ENCODE results near the gene CCDC92. TPM values are rescaled to one million over a fixed set of nuclear protein-coding genes. Genes with fewer than 3 reads are reported as not detected.
A peak's percentile ranks its signal among the peaks of the same experiment; 100 is the strongest.

CCDC92 gene
- polyA plus RNA-seq, 1 donor from 2014 or later, result 11.3 TPM

DNA sequence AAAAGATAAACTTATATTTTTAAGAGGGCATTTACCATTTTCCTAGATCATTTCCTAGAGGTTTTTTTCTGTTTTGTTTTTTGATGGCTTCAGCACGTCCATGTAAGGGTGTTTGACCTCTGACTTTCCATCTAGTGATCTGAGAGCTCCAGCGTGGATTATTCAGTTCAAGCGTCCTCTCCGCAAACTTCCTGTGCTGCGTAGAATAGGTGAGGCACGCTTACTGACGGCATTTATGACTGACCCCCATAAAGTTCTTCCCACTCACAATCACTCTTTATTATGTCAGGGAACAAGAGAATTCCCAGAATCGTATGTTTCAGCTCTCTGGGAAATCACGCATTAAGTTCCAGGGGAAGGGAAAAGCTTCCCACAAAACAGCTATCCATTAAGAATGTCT, 16.4 kb downstream of the CCDC92 start:
- Histone ChIP-seq H3K9ac (ENCODE audit: low read length) (no peak overlapping the region), H3K36me3 (ENCODE audit: insufficient read depth, low read length) (no peaks in the 10 kb centered on the region), H2AFZ (ENCODE audit: low read depth, low read length) (no peak overlapping the region), H3K27ac (ENCODE audit: low read length) (no peak overlapping the region), H3K79me2 (replicated peaks; ENCODE audit: insufficient read depth, low read length) (peaks cover 11% of the 10 kb centered on the region), H3K27me3 (ENCODE audit: insufficient read depth, low read depth, low read length) (no peaks in the 10 kb centered on the region), H3K9me3 (ENCODE audit: low read length) (no peaks in the 10 kb centered on the region), H3K4me2 (ENCODE audit: low read length) (no peak overlapping the region), H3K4me3 (ENCODE audit: low read length) (no peak overlapping the region), H4K20me1 (ENCODE audit: insufficient read depth) (no peaks in the 10 kb centered on the region), H3K9me2 (ENCODE audit: insufficient read depth, low read length) (no peaks in the 10 kb centered on the region), H3F3A (ENCODE audit: insufficient read depth, low read length, poor library complexity, severe bottlenecking) (peaks cover 3% of the 10 kb centered on the region)
- TF ChIP-seq POLR2AphosphoS5 (IDR thresholded peaks at IDR 0.05) (no peak), EZH2 (IDR thresholded peaks at IDR 0.05; ENCODE audit: borderline replicate concordance, insufficient read depth, low read length, poor library complexity, severe bottlenecking) (no peak)

DNA sequence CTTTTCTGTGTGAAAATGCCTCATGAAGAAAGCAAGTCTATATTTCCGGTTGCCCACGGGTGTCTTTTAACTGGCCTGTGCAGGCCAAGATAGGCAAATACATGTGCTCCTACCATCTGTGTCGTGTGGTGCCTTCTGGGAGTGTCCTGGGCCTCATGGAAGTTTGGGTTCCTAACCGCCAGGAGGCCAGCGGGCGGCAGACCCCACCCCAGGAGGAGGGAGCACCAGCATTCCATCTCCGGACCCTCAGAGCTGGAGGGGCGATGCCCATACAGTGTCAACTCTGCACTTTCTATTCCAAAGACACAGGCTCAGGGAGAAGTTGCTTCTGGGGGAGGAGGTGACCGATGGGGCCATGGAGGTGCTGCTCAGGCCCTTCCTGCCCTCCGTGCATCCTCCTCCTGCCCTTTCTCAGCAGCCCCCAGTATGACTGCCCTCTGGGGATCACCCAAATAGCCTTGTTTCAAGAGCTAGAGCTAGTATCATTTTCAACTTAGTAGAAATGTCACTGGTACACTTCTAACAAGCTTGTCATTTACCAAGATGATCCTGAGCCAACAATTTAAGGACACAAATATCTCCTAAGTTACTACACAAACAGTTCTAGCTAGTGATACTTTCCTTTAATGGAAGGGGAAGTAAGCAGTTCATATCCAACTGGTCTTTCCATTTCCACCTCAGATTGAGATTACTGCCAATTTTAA, 17.8 kb downstream of the CCDC92 start:
- no peaks in the 10 kb centered on the region for H3K27me3 ChIP-seq (ENCODE audit: insufficient read depth, low read depth, low read length)
- H4K20me1 ChIP-seq (ENCODE audit: insufficient read depth), result no peaks in the 10 kb centered on the region
- TF ChIP-seq MXI1 (conservative IDR thresholded peaks at IDR 0.05; ENCODE audit: poor library complexity, severe bottlenecking) (no peak), POLR2AphosphoS5 (IDR thresholded peaks at IDR 0.05) (no peak), RAD21 (conservative IDR thresholded peaks at IDR 0.05) (no peak), EZH2 (IDR thresholded peaks at IDR 0.05; ENCODE audit: borderline replicate concordance, insufficient read depth, low read length, poor library complexity, severe bottlenecking) (no peak), SMC3 (conservative IDR thresholded peaks at IDR 0.05; ENCODE audit: poor library complexity) (no peak), TAF1 (IDR thresholded peaks at IDR 0.05; ENCODE audit: low read depth) (no peak), EP300 (conservative IDR thresholded peaks at IDR 0.05; ENCODE audit: poor library complexity, severe bottlenecking) (no peak)
- TF ChIP-seq, protein P1, sequence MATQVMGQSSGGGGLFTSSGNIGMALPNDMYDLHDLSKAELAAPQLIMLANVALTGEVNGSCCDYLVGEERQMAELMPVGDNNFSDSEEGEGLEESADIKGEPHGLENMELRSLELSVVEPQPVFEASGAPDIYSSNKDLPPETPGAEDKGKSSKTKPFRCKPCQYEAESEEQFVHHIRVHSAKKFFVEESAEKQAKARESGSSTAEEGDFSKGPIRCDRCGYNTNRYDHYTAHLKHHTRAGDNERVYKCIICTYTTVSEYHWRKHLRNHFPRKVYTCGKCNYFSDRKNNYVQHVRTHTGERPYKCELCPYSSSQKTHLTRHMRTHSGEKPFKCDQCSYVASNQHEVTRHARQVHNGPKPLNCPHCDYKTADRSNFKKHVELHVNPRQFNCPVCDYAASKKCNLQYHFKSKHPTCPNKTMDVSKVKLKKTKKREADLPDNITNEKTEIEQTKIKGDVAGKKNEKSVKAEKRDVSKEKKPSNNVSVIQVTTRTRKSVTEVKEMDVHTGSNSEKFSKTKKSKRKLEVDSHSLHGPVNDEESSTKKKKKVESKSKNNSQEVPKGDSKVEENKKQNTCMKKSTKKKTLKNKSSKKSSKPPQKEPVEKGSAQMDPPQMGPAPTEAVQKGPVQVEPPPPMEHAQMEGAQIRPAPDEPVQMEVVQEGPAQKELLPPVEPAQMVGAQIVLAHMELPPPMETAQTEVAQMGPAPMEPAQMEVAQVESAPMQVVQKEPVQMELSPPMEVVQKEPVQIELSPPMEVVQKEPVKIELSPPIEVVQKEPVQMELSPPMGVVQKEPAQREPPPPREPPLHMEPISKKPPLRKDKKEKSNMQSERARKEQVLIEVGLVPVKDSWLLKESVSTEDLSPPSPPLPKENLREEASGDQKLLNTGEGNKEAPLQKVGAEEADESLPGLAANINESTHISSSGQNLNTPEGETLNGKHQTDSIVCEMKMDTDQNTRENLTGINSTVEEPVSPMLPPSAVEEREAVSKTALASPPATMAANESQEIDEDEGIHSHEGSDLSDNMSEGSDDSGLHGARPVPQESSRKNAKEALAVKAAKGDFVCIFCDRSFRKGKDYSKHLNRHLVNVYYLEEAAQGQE (IDR thresholded peaks at IDR 0.05; ENCODE audit: borderline replicate concordance), result no peak
- TF ChIP-seq, protein P2, sequence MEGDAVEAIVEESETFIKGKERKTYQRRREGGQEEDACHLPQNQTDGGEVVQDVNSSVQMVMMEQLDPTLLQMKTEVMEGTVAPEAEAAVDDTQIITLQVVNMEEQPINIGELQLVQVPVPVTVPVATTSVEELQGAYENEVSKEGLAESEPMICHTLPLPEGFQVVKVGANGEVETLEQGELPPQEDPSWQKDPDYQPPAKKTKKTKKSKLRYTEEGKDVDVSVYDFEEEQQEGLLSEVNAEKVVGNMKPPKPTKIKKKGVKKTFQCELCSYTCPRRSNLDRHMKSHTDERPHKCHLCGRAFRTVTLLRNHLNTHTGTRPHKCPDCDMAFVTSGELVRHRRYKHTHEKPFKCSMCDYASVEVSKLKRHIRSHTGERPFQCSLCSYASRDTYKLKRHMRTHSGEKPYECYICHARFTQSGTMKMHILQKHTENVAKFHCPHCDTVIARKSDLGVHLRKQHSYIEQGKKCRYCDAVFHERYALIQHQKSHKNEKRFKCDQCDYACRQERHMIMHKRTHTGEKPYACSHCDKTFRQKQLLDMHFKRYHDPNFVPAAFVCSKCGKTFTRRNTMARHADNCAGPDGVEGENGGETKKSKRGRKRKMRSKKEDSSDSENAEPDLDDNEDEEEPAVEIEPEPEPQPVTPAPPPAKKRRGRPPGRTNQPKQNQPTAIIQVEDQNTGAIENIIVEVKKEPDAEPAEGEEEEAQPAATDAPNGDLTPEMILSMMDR (IDR thresholded peaks at IDR 0.05; ENCODE audit: poor library complexity, severe bottlenecking), result no peak
- peaks cover 4% of the 10 kb centered on the region for H3K9me3 ChIP-seq (ENCODE audit: low read length)
- peaks cover 3% of the 10 kb centered on the region for H3F3A ChIP-seq (ENCODE audit: insufficient read depth, low read length, poor library complexity, severe bottlenecking)
- peaks cover 20% of the 10 kb centered on the region for H3K79me2 ChIP-seq (replicated peaks; ENCODE audit: insufficient read depth, low read length)
- H2AFZ ChIP-seq (ENCODE audit: low read depth, low read length), result no peak overlapping the region
- peak overlapping the region; percentile 52 for H3K9ac ChIP-seq (ENCODE audit: low read length)
- H3K36me3 ChIP-seq (ENCODE audit: insufficient read depth, low read length), result no peaks in the 10 kb centered on the region
- peak overlapping the region; percentile 85 for H3K27ac ChIP-seq (ENCODE audit: low read length)
- H3K4me2 ChIP-seq (ENCODE audit: low read length), result peak overlapping the region; percentile 42
- H3K4me3 ChIP-seq (ENCODE audit: low read length), result peak overlapping the region; percentile 49
- H3K9me2 ChIP-seq (ENCODE audit: insufficient read depth, low read length), result no peaks in the 10 kb centered on the region
